ENCODE results near the gene EIF4G3. TPM values are rescaled to one million over a fixed set of nuclear protein-coding genes. Genes with fewer than 3 reads are reported as not detected.

EIF4G3 gene
- total RNA-seq, 1 experiment from 2014 or later: 72.0 TPM

DNA sequence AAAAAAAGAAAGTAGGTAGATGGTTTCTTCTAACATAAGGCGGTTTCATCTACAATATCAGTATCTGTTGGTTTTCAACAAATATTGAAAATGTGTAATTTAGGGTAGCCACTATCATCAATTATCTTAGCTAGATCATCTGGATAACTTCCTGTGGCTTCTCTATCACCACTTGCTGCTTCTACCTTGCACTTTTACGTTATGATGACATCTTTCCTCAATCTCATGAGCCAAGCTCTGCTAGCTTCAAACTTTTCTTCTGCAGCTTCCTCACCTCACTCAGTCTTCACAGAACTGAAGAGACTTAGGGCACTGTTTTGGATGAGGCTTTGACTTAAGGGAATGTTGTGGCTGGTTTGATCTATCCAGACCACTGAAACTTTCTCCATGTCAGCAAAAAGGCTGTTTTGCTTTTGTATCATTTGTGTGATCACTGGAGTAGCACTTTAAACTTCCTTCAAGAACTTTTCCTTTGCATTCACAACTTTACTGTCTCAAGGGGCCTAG lies 244.7 kb downstream of the EIF4G3 start:
- Histone ChIP-seq H4K20me1 (ENCODE audit: control insufficient read depth, insufficient read depth, insufficient read length) (no peaks in the 10 kb centered on the region), H4K91ac (ENCODE audit: insufficient read length, low read depth, low read length) (no peak overlapping the region), H3K23me2 (ENCODE audit: insufficient read length, low read depth, low read length, poor library complexity, severe bottlenecking) (no peaks in the 10 kb centered on the region), H2AK5ac (ENCODE audit: insufficient read length, low read length) (no peak overlapping the region), H2BK20ac (ENCODE audit: low read depth, low read length, poor library complexity, severe bottlenecking) (no peak overlapping the region), H3K14ac (ENCODE audit: insufficient read depth, low read length) (no peak overlapping the region), H3K18ac (ENCODE audit: insufficient read length, low read depth, low read length) (no peak overlapping the region), H2BK15ac (ENCODE audit: low read depth, low read length) (no peak overlapping the region), H3K4me2 (ENCODE audit: insufficient read depth, insufficient read length, low read length) (no peak overlapping the region), H3K27ac (ENCODE audit: insufficient read length, low read depth, low read length) (no peak overlapping the region), H2BK5ac (ENCODE audit: insufficient read length, low read length) (no peak overlapping the region), H3K9me3 (ENCODE audit: control insufficient read depth, low read depth, low read length) (no peaks in the 10 kb centered on the region), H3K4me1 (ENCODE audit: insufficient read depth, low read length) (no peaks in the 10 kb centered on the region), H4K8ac (replicated peaks; ENCODE audit: insufficient read length, low read depth, low read length) (no peak overlapping the region), H4K5ac (ENCODE audit: insufficient read length, low read depth, low read length) (no peak overlapping the region), H3K79me1 (ENCODE audit: insufficient read depth, low read depth, low read length, poor library complexity, severe bottlenecking) (no peaks in the 10 kb centered on the region), H3K27me3 (ENCODE audit: insufficient read depth, low read length) (no peaks in the 10 kb centered on the region), H3K79me2 (ENCODE audit: insufficient read depth, low read length) (no peaks in the 10 kb centered on the region), H3K23ac (ENCODE audit: insufficient read length, low read depth, low read length) (no peak overlapping the region), H3T11ph (ENCODE audit: low read length) (no peak overlapping the region), H2AFZ (ENCODE audit: low read length) (no peak overlapping the region), H3K56ac (ENCODE audit: insufficient read length, low read depth, low read length) (no peak overlapping the region), H3K9ac (ENCODE audit: extremely low read depth, insufficient read length, low read length) (no peak overlapping the region), H3K4ac (ENCODE audit: low read depth, low read length) (no peak overlapping the region), H2BK12ac (ENCODE audit: insufficient read length, low read depth, low read length) (no peak overlapping the region), H2BK120ac (ENCODE audit: low read depth, low read length, poor library complexity, severe bottlenecking) (no peak overlapping the region)
- Mint-ChIP-seq H3K4me1 (peaks cover 11 to 15% of the 10 kb centered on the region in 2 experiments), H3K36me3 (ENCODE audit: insufficient read depth in 1 of 3, low read depth in 3 of 3) (peaks cover 5 to 19% (median 12%) of the 10 kb centered on the region in 3 experiments; a peak in 6 of 7 replicates), H3K27me3 (ENCODE audit: low read depth) (no peaks in the 10 kb centered on the region), H3K9me3 (no peaks in the 10 kb centered on the region), H3K4me3 (no peak overlapping the region), H3K27ac (no peak overlapping the region)
- no CpG with 5 or more reads among the region's 2 CpGs for WGBS (ENCODE audit: extremely low coverage, insufficient read length, low lambda C conversion rate)
- DNase-seq: no peak
- TF ChIP-seq, protein P1, sequence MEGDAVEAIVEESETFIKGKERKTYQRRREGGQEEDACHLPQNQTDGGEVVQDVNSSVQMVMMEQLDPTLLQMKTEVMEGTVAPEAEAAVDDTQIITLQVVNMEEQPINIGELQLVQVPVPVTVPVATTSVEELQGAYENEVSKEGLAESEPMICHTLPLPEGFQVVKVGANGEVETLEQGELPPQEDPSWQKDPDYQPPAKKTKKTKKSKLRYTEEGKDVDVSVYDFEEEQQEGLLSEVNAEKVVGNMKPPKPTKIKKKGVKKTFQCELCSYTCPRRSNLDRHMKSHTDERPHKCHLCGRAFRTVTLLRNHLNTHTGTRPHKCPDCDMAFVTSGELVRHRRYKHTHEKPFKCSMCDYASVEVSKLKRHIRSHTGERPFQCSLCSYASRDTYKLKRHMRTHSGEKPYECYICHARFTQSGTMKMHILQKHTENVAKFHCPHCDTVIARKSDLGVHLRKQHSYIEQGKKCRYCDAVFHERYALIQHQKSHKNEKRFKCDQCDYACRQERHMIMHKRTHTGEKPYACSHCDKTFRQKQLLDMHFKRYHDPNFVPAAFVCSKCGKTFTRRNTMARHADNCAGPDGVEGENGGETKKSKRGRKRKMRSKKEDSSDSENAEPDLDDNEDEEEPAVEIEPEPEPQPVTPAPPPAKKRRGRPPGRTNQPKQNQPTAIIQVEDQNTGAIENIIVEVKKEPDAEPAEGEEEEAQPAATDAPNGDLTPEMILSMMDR (conservative IDR thresholded peaks at IDR 0.05): no peak
